Cerebellar cortex (tissue), 1 donor: ENCODE measurements around the gene RNU4-1.
A peak's percentile ranks its signal among the peaks of the same experiment; 100 is the strongest.
"Not testable (repeated sequence)": the region's sequence is repeated elsewhere in the genome, so short reads cannot be mapped to it uniquely, and the experiment has no call there.

ENCODE experiments used
- DNase-seq: peaks from one replicate; pipeline ENCODE4 v3.0.0-alpha.2; 2015; ENCODE audit warnings: low spot score

RNU4-1 gene

DNA sequence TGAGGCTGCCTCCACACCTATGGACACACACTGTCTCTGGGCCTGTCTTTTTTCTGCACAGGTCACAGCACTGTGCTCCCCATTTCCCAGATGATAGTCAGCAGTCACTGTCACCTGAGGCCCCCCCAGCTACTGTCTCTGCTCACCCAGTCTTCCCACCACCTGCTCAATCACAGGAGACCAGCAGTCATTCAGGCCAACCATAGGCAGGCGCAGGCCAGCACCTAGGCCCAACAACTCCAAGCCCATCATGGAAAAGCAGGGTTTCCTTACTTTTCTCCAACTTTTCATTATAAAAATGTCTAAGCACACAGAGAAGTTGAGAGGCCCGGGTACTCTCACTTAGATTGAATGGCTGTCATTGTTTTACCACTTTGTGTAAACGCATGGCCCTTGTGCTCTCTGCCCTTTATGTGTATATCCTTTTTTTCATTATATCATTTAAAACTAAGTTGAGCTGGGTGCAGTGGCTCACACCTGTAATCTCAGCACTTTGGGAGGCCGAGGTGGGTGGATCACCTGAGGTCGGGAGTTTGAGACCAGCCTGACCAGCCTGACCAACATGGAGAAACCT lies 34.6 kb downstream of the RNU4-1 start:
- no peak for DNase-seq

DNA sequence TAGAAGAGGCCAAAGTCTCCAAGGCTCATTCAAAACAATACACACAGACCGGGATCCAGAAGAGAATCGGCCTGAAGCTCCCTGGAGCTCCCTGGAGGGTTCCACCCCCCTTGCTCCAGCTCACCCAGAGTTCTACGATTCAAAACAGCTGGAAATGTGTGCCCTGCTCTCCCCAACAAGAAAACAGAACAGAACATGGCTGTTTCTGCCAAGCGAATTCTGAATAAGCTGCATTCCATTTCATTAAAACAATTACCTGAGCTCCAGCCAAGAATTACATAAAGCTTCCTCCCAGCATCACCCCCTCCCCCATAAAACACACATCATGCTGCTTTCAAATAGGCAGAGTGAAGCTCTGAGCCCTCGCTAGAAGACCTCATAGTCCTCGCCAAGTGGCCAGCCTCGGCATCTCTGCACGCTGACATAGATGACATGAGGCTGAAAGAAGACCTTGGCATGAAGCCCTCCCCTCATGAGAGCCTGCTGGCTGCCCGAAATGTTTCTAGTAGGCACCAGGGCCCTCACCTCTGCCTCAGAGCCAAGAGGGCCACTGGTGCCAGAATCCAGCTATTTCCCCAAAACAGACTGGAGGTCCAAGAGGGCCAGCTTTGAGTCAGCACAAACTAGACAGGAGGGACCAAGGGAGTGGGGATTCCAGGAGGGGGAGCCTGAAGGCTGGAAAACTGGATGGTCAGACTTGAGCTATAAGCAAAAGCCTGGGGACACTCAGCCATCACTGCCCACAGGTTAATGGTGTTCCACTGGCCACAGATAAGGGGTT lies 35.8 kb downstream of the RNU4-1 start:
- peak; percentile 94 for DNase-seq

DNA sequence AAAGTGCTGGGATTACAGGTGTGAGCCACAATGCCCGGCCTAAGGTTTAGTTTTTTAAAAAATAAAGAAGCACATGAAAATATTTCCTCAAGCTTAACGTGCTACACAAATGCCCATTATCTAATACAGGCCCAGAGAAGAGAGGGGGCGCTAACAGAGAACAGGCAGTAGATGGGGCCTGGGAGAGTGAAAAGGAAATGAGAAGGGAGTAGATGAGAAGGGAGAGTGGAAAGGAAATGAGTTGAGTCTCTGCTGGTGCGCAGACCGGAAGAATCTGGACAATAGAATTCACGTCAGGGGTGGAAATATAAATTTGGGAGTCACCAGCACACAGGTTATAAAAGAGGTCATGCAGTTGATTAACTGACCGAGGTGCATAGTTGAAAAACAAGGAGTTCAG lies 38.2 kb downstream of the RNU4-1 start:
- no peak for DNase-seq

DNA sequence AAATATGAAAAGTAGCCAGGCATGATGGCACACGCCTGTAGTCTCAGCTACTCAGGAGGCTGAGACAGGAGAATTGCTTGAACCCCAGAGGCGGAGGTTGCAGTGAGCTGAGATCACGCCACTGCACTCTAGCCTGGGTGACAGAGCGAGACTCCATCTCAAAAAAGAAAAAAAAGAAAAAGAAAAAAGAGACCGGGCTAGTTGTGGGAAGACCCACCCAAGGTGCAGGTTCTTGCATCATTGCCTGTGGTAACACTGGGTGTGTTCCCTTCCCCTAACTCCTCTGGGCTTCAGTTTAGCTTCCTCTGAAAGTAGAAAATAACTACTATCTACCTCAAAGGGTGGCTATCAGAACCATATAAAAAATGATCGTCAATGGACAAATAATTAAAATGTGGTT lies 39.7 kb downstream of the RNU4-1 start:
- not testable (repeated sequence) for DNase-seq

DNA sequence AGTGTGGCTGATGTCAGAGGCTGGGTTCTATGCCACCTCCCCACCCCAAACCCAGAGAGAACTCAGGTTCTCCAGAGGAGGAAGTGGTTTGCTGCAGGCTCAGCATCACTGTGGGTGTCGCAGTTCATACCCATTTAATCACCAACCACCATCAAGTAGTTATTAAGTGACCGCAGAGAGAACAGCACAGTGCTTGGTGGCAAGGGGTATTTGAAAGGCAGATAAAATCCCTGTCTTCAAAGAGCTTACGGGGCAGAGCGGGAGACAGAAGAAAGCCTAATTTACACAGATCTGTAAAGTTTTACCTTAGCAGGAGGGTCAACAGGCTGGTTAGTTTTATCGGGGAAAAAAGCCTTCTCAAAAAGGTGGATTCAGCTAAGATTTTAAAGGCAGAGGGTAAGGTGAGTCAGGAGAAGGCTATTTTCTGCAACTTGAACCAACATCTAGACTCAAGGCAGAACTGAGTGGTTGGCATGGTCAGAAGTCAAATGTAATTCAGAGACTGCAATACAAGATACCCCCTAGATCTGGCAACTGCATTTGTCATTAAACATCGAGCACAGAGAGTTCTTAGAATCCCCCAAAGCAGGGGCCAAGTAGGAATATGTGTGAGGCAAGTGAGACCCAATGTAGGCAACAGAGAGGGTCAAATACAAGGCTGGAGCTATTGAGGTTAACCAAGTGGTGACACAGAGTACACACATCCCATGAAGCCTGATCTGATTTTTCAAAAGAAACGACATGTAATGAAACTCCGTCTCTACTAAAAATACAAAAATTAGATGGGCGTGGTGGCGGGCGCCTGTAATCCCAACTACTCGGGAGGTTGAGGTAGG lies 40.7 kb downstream of the RNU4-1 start:
- no peak for DNase-seq

DNA sequence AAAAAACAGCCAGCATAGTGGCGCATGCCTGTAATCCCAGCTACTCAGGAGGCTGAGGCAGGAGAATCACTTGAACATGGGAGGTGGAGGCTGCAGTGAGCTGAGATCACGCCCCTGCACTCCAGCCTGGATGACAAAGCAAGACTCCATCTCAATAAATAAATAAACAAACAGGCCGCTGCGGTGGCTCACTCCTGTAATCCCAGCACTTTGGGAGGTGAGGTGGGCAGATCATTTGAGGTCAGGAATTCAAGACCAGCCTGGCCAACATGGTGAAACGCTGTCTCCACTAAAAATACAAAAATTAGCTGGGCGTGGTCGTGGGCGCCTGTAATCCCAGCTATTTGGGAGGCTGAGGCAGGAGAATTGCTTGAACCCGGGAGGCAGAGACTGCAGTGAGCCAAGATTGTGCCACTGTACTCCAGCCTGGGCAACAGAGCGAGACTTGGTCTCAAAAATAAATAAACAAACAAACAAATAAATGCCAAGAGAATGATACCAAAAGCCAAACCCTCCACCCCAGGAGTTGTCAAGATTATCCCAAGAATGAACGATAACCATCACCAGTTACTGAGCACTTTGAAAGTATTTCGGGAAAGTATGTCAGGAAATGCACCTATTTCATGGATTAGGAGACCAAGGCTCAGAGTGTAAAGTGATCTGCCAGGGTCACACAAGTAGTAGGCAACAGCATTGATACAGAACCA lies 41.5 kb downstream of the RNU4-1 start:
- not testable (repeated sequence) for DNase-seq

DNA sequence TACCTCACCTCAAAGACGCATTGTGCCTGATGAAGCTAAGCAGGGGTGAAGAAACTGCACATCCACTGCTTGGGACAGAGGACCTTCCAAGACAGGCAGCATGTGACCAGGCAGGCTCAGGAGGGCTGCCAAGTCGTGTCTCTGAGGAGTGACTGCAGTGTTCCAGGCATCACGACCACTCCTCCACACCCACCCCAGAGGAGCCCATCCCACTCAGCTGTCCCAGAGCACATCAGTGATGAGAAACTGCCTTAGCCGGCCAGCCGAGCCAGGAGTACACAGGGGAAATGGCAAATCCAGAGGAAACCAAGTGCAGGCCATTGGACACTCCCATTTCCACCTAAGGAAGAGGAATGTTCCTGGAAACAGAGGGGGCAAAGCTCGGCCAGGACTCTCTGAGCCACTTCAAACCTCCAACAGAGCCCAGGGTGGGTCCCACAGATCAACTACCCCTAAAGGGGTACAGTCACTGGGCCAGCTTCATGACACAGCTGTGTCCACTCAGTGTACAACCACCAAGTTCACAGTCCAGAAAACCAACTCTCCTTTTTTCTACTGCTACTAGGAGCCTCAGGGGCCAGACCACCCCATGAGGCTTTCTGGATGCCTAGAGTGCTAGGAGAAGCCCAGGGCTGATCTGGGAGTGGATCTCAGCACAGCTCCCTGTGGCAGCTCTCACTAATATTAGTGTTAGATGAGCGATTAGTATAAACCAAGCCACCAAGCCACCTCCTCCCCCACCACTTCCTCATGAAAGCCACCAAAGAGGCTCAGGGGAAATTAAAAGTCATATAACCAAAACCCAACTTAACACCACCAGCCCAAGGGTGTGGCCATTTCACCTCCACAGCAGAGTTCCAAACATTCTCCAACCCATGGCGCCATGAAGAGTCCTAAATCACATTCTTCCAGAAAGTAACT lies 42.9 kb downstream of the RNU4-1 start:
- DNase-seq, result no peak

DNA sequence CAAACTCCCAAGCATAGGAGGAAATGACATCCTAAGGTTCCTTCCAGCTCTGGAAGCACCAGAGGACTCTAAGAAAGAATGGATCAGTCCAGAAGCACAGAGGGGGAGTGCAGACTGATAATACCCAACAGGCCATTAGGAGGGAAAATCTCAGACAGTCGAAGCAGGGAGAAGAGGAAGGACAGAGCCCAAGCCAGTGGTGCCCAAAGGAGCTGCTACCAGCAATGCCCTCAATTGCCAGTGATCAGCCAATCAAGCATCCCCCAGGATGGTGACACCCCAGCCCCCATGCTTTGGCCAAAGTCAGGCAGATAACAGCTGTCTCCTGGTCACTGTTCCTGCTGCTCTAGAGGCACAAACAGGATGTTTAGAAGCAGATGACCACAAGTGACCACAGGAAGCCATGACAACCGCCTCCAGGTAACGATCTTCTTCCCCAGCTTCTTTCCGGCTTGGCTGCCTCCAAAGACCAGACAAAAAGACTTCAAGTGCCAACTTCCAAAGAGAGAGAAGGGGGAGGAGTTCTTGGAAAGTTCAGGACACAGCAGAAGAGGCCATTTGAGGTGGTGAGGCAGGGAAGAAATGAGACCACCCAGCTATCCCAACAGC lies 43.7 kb downstream of the RNU4-1 start:
- DNase-seq, result no peak

DNA sequence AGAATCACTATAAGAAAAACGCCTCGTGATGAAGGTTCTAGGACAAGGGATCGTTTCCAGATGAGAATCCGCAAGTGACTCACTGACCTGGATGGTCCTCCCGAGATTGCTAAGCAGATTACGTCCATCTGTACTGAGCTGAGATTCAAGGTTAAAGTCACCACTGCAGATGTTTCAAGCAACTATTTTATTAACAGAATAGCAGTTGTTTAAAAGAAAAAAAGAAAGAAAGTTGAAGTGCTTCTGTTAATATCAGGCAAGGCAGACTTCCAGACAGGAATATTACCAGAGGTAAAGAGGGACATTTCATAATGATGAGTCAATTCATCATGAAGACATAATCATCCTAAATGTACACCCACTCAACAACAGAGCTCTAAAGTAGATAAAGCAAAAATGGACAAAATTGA lies 45.4 kb downstream of the RNU4-1 start:
- DNase-seq, result no peak

DNA sequence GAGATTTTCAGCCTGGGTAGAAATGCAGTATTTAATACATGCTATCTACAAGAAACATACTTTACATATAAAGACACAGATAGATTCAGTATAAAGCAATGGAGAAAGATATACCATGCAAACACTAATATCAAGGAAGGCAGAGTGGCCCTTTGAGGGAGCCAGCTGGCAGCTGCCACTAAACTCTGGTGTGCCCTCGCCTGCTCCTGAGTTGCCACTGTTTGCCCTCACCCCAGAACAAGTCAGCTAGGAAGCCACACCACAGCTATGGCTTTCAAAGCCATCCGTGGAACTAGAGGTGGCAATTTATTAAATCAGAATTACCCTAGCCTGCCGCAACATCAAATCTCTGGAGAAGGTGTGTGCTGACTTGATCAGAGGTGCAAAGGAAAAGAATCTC lies 45.9 kb downstream of the RNU4-1 start:
- DNase-seq, result no peak

DNA sequence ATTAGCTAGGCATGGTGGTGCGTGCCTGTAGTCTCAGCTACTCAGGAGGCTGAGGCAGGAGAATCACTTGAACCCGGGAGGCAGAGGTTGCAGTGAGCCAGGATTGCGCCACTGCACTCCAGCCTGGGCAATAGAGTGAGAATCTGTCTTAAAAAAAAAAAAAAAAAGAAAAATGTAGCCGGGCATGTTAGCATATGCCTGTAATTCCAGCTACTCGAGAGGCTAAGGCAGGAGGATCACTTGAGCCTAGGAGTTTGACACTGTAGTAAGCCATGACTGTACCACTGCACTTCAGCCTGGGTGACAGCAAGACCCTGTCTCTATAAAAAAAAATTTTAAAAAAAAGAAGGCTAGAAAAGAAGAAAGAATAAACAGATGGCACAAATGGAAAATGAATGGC lies 46.3 kb downstream of the RNU4-1 start:
- not testable (repeated sequence) for DNase-seq
